H1 (cell line): Measurements from ENCODE around the gene SPOCK1. TPM values are rescaled to one million over a fixed set of nuclear protein-coding genes. Genes with fewer than 3 reads are reported as not detected.

Experiments used
- CTCF ChIA-PET: fragments of 300-600 bp; sonication (Branson Sonifier 250); formaldehyde crosslinking; loops from one replicate; lab custom pipeline; 2021; ENCODE audit not compliant: partially characterized antibody; lab: Charles Lee
- POLR2A ChIA-PET: fragments of 300-600 bp; sonication (Branson Sonifier 250); formaldehyde crosslinking; loops from one replicate; lab custom pipeline; 2021; ENCODE audit warnings: inconsistent platforms; ENCODE audit not compliant: partially characterized antibody; lab: Charles Lee
- DNase-seq, 2 experiments: peaks; one replicate each; pipeline versions ENCODE4 v3.0.0 to v3.0.0-alpha.2; 2010 to 2022; ENCODE audit warnings: low spot score in 2 of 2, low read depth in 1 of 2, mixed read lengths in 1 of 2
- FAIRE-seq: peaks from 2 replicates; lab custom pipeline; 2011; peaks lifted over from hg19 to GRCh38; lab: Jason Lieb, UNC
- H2AFZ ChIP-seq: 2 replicates; pipeline ENCODE4 v1.8.1; 2012; ENCODE audit warnings: low read length, inconsistent platforms
- H2AK5ac ChIP-seq: 2 replicates; pipeline ENCODE4 v1.6.1; 2013; ENCODE audit warnings: low read depth, low read length
- H2BK120ac ChIP-seq: replicated peaks from 2 replicates; pipeline ENCODE3; 2013; ENCODE audit warnings: low read depth, low read length, inconsistent platforms
- H2BK12ac ChIP-seq: 2 replicates; pipeline ENCODE4 v1.6.1; 2013; ENCODE audit warnings: low read depth, low read length
- H2BK15ac ChIP-seq: 2 replicates; pipeline ENCODE4 v1.6.1; 2013; ENCODE audit warnings: low read length
- H2BK20ac ChIP-seq: 2 replicates; pipeline ENCODE4 v1.6.1; 2013; ENCODE audit warnings: low read length
- H2BK5ac ChIP-seq: 2 replicates; pipeline ENCODE4 v1.6.1; 2013; ENCODE audit warnings: low read depth, low read length
- H3K14ac ChIP-seq: 2 replicates; pipeline ENCODE4 v1.6.1; 2013; ENCODE audit warnings: inconsistent platforms; ENCODE audit not compliant: insufficient read length
- H3K18ac ChIP-seq: 2 replicates; pipeline ENCODE4 v1.6.1; 2013; ENCODE audit warnings: low read length; ENCODE audit errors: extremely low read depth
- H3K23ac ChIP-seq: 2 replicates; pipeline ENCODE4 v1.6.1; 2013; ENCODE audit warnings: inconsistent platforms; ENCODE audit not compliant: insufficient read length
- H3K23me2 ChIP-seq: 2 replicates; pipeline ENCODE4 v1.6.1; 2013; ENCODE audit warnings: low read depth, low read length
- H3K27ac ChIP-seq: 2 replicates; pipeline ENCODE4 v1.6.1; 2011; ENCODE audit warnings: low read depth, low read length, inconsistent platforms
- H3K27me3 ChIP-seq, 4 experiments: replicated peaks in 1 of 4; 1 replicate in 1 of 4; 2 replicates in 3 of 4; pipeline versions ENCODE4 v1.6.1 to v1.8.1; 2011 to 2013; ENCODE audit warnings: low read length in 3 of 4, mild to moderate bottlenecking in 3 of 4, inconsistent platforms in 2 of 4, mixed read lengths in 2 of 4, moderate library complexity in 1 of 4; ENCODE audit not compliant: control insufficient read depth in 3 of 4, insufficient read depth in 3 of 4; ENCODE audit errors: extremely low read depth in 1 of 4
- H3K36me3 ChIP-seq, 4 experiments: 2 replicates each; pipeline versions ENCODE4 v1.6.1 to v1.8.1; 2011 to 2013; ENCODE audit warnings: mild to moderate bottlenecking in 4 of 4, low read length in 3 of 4, moderate library complexity in 2 of 4, control low read depth in 1 of 4, inconsistent platforms in 1 of 4; ENCODE audit not compliant: insufficient read depth in 4 of 4, control insufficient read depth in 2 of 4
- H3K4ac ChIP-seq: replicated peaks from 2 replicates; pipeline ENCODE3; 2013; ENCODE audit warnings: low read length, low read depth, mixed read lengths, inconsistent platforms; ENCODE audit not compliant: insufficient read length
- H3K4me1 ChIP-seq, 4 experiments: replicated peaks in 1 of 4; 1 replicate in 1 of 4; 2 replicates in 3 of 4; pipeline versions ENCODE4 v1.6.1 to v1.8.1; 2011 to 2013; ENCODE audit warnings: low read length in 3 of 4, inconsistent platforms in 2 of 4, mixed read lengths in 1 of 4; ENCODE audit not compliant: insufficient read depth in 4 of 4, control insufficient read depth in 3 of 4
- H3K4me2 ChIP-seq, 2 experiments: 2 replicates each; pipeline versions ENCODE4 v1.6.1 to v1.8.1; 2011 to 2013; ENCODE audit warnings: low read depth in 2 of 2, low read length in 2 of 2, control low read depth in 1 of 2, inconsistent platforms in 1 of 2, mild to moderate bottlenecking in 1 of 2; ENCODE audit not compliant: insufficient read depth in 1 of 2
- H3K4me3 ChIP-seq, 4 experiments: fragments of 200-600, 300-600 bp in 1 of 4; sonication (generic), shearing (Covaris generic), sonication (Bioruptor Twin) in 1 of 4; 2 replicates each; pipeline versions ENCODE4 v1.5.1 to v1.8.1; 2011 to 2016; ENCODE audit warnings: low read length in 4 of 4, low read depth in 3 of 4, control low read depth in 2 of 4, inconsistent platforms in 2 of 4, mild to moderate bottlenecking in 2 of 4, mixed read lengths in 1 of 4, moderate library complexity in 1 of 4; ENCODE audit not compliant: insufficient read depth in 2 of 4; ENCODE audit errors: extremely low read depth in 1 of 4
- H3K56ac ChIP-seq: replicated peaks from 2 replicates; pipeline ENCODE3; 2013; ENCODE audit warnings: low read depth, mild to moderate bottlenecking, mixed read lengths, low read length, inconsistent platforms; ENCODE audit not compliant: insufficient read length
- H3K79me1 ChIP-seq: 2 replicates; pipeline ENCODE4 v1.6.1; 2013; ENCODE audit warnings: low read depth, low read length, control low read depth
- H3K79me2 ChIP-seq, 2 experiments: 2 replicates each; pipeline versions ENCODE4 v1.6.1 to v1.8.1; 2012 to 2013; ENCODE audit warnings: low read length in 2 of 2, mild to moderate bottlenecking in 2 of 2, inconsistent platforms in 1 of 2; ENCODE audit not compliant: insufficient read depth in 2 of 2, control insufficient read depth in 1 of 2
- H3K9ac ChIP-seq, 4 experiments: replicated peaks in 1 of 4; 1 replicate in 1 of 4; 2 replicates in 3 of 4; pipeline versions ENCODE4 v1.6.1 to v1.8.1; 2011 to 2013; ENCODE audit warnings: low read depth in 3 of 4, low read length in 3 of 4, control low read depth in 2 of 4, mild to moderate bottlenecking in 2 of 4, moderate library complexity in 2 of 4, inconsistent platforms in 1 of 4; ENCODE audit errors: extremely low read depth in 1 of 4
- H3K9me3 ChIP-seq, 2 experiments: 2 replicates each; pipeline versions ENCODE4 v1.6.1 to v1.8.1; 2012 to 2013; ENCODE audit warnings: mild to moderate bottlenecking in 2 of 2, moderate library complexity in 2 of 2, control low read depth in 1 of 2, inconsistent platforms in 1 of 2, low read depth in 1 of 2, low read length in 1 of 2, mixed read lengths in 1 of 2; ENCODE audit not compliant: insufficient read depth in 2 of 2
- H4K20me1 ChIP-seq, 2 experiments: replicated peaks in 1 of 2; 2 replicates each; pipeline versions ENCODE3 to v1.8.1; 2011 to 2013; ENCODE audit warnings: inconsistent platforms in 2 of 2, low read length in 2 of 2, mild to moderate bottlenecking in 1 of 2; ENCODE audit not compliant: insufficient read depth in 2 of 2, control insufficient read depth in 1 of 2
- H4K5ac ChIP-seq: 2 replicates; pipeline ENCODE4 v1.6.1; 2013; ENCODE audit warnings: low read length, low read depth, mixed read lengths, inconsistent platforms; ENCODE audit not compliant: insufficient read length
- H4K8ac ChIP-seq: 2 replicates; pipeline ENCODE4 v1.8.0; 2013; ENCODE audit warnings: mild to moderate bottlenecking, moderate library complexity, low read length, inconsistent platforms; ENCODE audit not compliant: insufficient read depth; ENCODE audit errors: extremely low read depth
- H4K91ac ChIP-seq: replicated peaks from 2 replicates; pipeline ENCODE3; 2013; ENCODE audit warnings: low read length, mixed read lengths, inconsistent platforms; ENCODE audit not compliant: insufficient read length
- CHD1 ChIP-seq: IDR thresholded peaks from 2 replicates; pipeline ENCODE4 v1.6.1; 2012; ENCODE audit warnings: low read depth, low read length, improper control_type of control experiment
- CHD2 ChIP-seq: IDR thresholded peaks from 2 replicates; pipeline ENCODE4 v1.6.1; 2012; ENCODE audit warnings: low read length, improper control_type of control experiment
- CTBP2 ChIP-seq: IDR thresholded peaks from 2 replicates; pipeline ENCODE4 v1.7.0; 2011; ENCODE audit warnings: borderline replicate concordance, mild to moderate bottlenecking, moderate library complexity, mixed read lengths, low read length; ENCODE audit not compliant: insufficient read depth, insufficient read length
- KDM1A ChIP-seq: fragments of 200-600, 300-600 bp; sonication (generic); IDR thresholded peaks from 2 replicates; pipeline ENCODE4 v1.7.1; 2016; ENCODE audit warnings: mild to moderate bottlenecking, low read length, borderline replicate concordance
- KDM5A ChIP-seq: fragments of 200-600 bp; IDR thresholded peaks from 2 replicates; pipeline ENCODE4 v1.7.1; 2012; ENCODE audit warnings: mild to moderate bottlenecking, low read length, inconsistent platforms, mixed read lengths
- RAD21 ChIP-seq, 2 experiments: IDR thresholded peaks in 1 of 2; conservative IDR thresholded peaks in 1 of 2; 2 replicates each; pipeline ENCODE4 v1.6.1; 2011; ENCODE audit warnings: low read depth in 2 of 2, low read length in 2 of 2, improper control_type of control experiment in 1 of 2, inconsistent platforms in 1 of 2, mild to moderate bottlenecking in 1 of 2, moderate library complexity in 1 of 2
- RFX5 ChIP-seq: IDR thresholded peaks from 2 replicates; pipeline ENCODE4 v1.6.1; 2011; ENCODE audit warnings: low read depth, low read length, improper control_type of control experiment, borderline replicate concordance
- RNF2 ChIP-seq: fragments of 200-900, 300-1000 bp; sonication (generic); IDR thresholded peaks from 2 replicates; pipeline ENCODE4 v1.7.1; 2016; ENCODE audit warnings: borderline replicate concordance, low read depth, mild to moderate bottlenecking, antibody characterized with exemption, low read length; ENCODE audit not compliant: poor library complexity, severe bottlenecking; ENCODE audit errors: missing control alignments
- SP4 ChIP-seq: IDR thresholded peaks from 2 replicates; pipeline ENCODE4 v1.6.1; 2012; ENCODE audit warnings: low read length, inconsistent platforms
- TAF1 ChIP-seq: IDR thresholded peaks from 2 replicates; pipeline ENCODE4 v1.6.1; 2011; ENCODE audit warnings: mild to moderate bottlenecking, low read depth, low read length
- TEAD4 ChIP-seq: IDR thresholded peaks from 2 replicates; pipeline ENCODE4 v1.6.1; 2012; ENCODE audit warnings: low read depth, low read length, inconsistent platforms, mixed read lengths
- WGBS, 2 experiments: shearing (Covaris generic) in 1 of 2; methylation state at CpG; one replicate each; pipeline versions ENCODE4 v1.1.6 to v1.1.7; 2013 to 2015; ENCODE audit warnings: low lambda C conversion rate in 2 of 2, mixed read lengths in 2 of 2, inconsistent platforms in 1 of 2, low coverage in 1 of 2, missing lambda C conversion rate in 1 of 2; ENCODE audit not compliant: insufficient replicate concordance in 2 of 2, insufficient coverage in 1 of 2, insufficient read length in 1 of 2; ENCODE audit errors: extremely low coverage in 1 of 2, missing lambda C conversion rate in 1 of 2; 5-methylcytosine and 5-hydroxymethylcytosine counted together
- polyA plus RNA-seq, 7 experiments: library from polyadenylated mRNA; depleted of rRNA in 3 of 7; stranded (reverse) in 5 of 7; unstranded in 2 of 7; fragments of >200 nt in 5 of 7; fragments of 200-250 nt in 2 of 7; gene quantifications; 1 replicate in 5 of 7; 2 replicates in 1 of 7; 4 replicates in 1 of 7; pipeline versions ENCODE4 v1.2.1 to v1.2.3, GENCODE V29; 2011 to 2013; ENCODE audit warnings: missing spikeins in 2 of 7, mixed read lengths in 2 of 7
- total RNA-seq: library from RNA; stranded (reverse); fragmentation: NEBNext Ultra II Directional; extraction: Animal tissue kit (Norgen Biotek cat#: 25700); gene quantifications from 2 replicates; pipeline ENCODE4 v1.2.1, GENCODE V29; 2021
- TF ChIP-seq, protein P1 (sequence below): IDR thresholded peaks from 2 replicates; pipeline ENCODE4 v1.6.1; 2012; ENCODE audit warnings: low read length, inconsistent platforms

SPOCK1 gene
- total and polyA plus RNA-seq, 2 of the 8 experiments (the other 6 are each of a cell fraction or from before 2014, with no cell fraction given): 6.9 to 18.1 TPM

DNA sequence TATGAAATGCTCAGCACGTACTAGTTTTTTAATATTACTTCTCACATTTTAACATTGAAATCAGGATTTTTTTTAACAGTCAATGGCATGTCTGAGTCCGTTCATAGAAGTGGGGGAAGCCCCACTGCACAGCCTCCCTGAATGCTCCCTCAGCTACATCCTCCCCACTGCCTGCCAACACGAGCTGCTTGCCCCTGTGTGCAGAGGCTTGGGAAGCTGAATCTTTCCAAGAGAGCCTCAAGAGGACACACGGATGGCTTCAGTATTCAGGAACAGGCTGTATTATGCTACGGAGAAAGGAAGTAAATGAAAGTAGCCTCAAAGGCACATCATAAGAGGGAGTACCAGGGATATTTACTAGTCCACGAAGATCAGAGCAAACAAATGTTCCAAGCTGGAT is 248.7 kb downstream of the SPOCK1 start:
- POLR2A ChIA-PET: interaction anchor here (1.3 kb wide), 1 partner anchor 13 kb away, joined by 3 read pairs; no protein-coding TSS in a partner anchor
- FAIRE-seq: no peak
- Histone ChIP-seq H3K14ac (no peak overlapping the region), H3K56ac (no peak overlapping the region), H4K5ac (no peak overlapping the region), H3K4me3 (no peak overlapping the region), H2AK5ac (no peak overlapping the region), H3K23me2 (no peaks in the 10 kb centered on the region), H4K20me1 (no peaks in the 10 kb centered on the region), H3K79me1 (no peaks in the 10 kb centered on the region), H2BK20ac (no peak overlapping the region), H3K79me2 (no peaks in the 10 kb centered on the region), H4K91ac (no peak overlapping the region), H2BK120ac (no peak overlapping the region), H3K27ac (no peak overlapping the region), H3K23ac (no peak overlapping the region), H2BK12ac (no peak overlapping the region), H3K9me3 (no peaks in the 10 kb centered on the region), H3K4ac (no peak overlapping the region), H3K4me1 (peaks cover 0 to 3% (median 0%) of the 10 kb centered on the region in 4 experiments; a peak in 1 of 7 replicates), H2BK5ac (no peak overlapping the region), H3K18ac (no peak overlapping the region), H4K8ac (no peak overlapping the region), H3K4me2 (no peak overlapping the region), H3K9ac (no peak overlapping the region), H3K27me3 (no peaks in the 10 kb centered on the region), H2BK15ac (no peak overlapping the region), H3K36me3 (no peaks in the 10 kb centered on the region), H2AFZ (no peak overlapping the region)
- CTCF ChIA-PET: interaction anchor here (0.9 to 1.4 kb wide), 4 partner anchors 8 to 1193 kb away, joined by 3 to 4 read pairs (median 3); no protein-coding TSS in a partner anchor
- no peak for DNase-seq
- 82% methylated on average over 6 of the region's 6 CpGs; no CpG with 5 or more reads in 1 of the 2 experiments for WGBS, 2 experiments
- TF ChIP-seq RNF2 (no peak), TAF1 (no peak), CHD2 (no peak), KDM5A (no peak), CHD1 (no peak), CTBP2 (no peak), TEAD4 (no peak), KDM1A (no peak), SP4 (no peak), RFX5 (no peak), RAD21 (IDR thresholded peaks at IDR 0.05 in 1 of 2, conservative IDR thresholded peaks at IDR 0.05 in 1 of 2; ENCODE audit: low read depth in 2 of 2, low read length in 2 of 2) (no peak)
- TF ChIP-seq, protein P1, sequence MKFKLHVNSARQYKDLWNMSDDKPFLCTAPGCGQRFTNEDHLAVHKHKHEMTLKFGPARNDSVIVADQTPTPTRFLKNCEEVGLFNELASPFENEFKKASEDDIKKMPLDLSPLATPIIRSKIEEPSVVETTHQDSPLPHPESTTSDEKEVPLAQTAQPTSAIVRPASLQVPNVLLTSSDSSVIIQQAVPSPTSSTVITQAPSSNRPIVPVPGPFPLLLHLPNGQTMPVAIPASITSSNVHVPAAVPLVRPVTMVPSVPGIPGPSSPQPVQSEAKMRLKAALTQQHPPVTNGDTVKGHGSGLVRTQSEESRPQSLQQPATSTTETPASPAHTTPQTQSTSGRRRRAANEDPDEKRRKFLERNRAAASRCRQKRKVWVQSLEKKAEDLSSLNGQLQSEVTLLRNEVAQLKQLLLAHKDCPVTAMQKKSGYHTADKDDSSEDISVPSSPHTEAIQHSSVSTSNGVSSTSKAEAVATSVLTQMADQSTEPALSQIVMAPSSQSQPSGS: no peak
